Thyroid gland (tissue), 4 donors: ENCODE data around the gene GSG1L.

ENCODE experiments used
- CTCF ChIP-seq, 6 experiments: fragments of 200-600 bp in 3 of 6; fragments of 450-650 bp in 3 of 6; sonication (generic) in 3 of 6; IDR thresholded peaks; one replicate each; pipeline ENCODE4 v1.5.1; 2016 to 2019; ENCODE audit warnings: antibody characterized with exemption in 6 of 6, mild to moderate bottlenecking in 2 of 6, inconsistent platforms in 1 of 6, moderate library complexity in 1 of 6
- POLR2A ChIP-seq, 2 donors: fragments of 450-650 bp; IDR thresholded peaks; one replicate each; pipeline ENCODE4 v1.6.1; 2017; ENCODE audit warnings: antibody characterized with exemption in 2 of 2, mild to moderate bottlenecking in 2 of 2, moderate library complexity in 1 of 2

- TF ChIP-seq CTCF (IDR thresholded peaks at IDR 0.05) (no peak), POLR2A (IDR thresholded peaks at IDR 0.05) (no peak)
These were observed 263.6 kb downstream of the GSG1L start for GRCh38 chr16:27799896-27800295.
